PFSK-1 (cell line): Measurements from ENCODE around the gene SPG11.

Experiments
- FOXP2 ChIP-seq: optimal IDR thresholded peaks from 2 replicates; pipeline ENCODE3; 2011; ENCODE audit warnings: borderline replicate concordance, control low read depth, inconsistent platforms; ENCODE audit not compliant: insufficient read depth; ENCODE audit errors: extremely low read length, extremely low read depth
- POLR2AphosphoS5 ChIP-seq: IDR thresholded peaks from 2 replicates; pipeline ENCODE4 v1.6.1; 2012; ENCODE audit warnings: low read depth, mild to moderate bottlenecking, control low read depth, low read length, moderate library complexity
- REST ChIP-seq, 2 experiments: IDR thresholded peaks; 2 replicates each; pipeline versions ENCODE4 v1.6.1 to v1.8.0; 2011 to 2012; ENCODE audit warnings: low read depth in 2 of 2, low read length in 2 of 2, control low read depth in 1 of 2, inconsistent platforms in 1 of 2, mild to moderate bottlenecking in 1 of 2, moderate library complexity in 1 of 2; ENCODE audit not compliant: insufficient read depth in 1 of 2
- SIN3A ChIP-seq: IDR thresholded peaks from 2 replicates; pipeline ENCODE4 v1.6.1; 2012; ENCODE audit warnings: mild to moderate bottlenecking, low read length, moderate library complexity, borderline replicate concordance; ENCODE audit not compliant: insufficient read depth
- TAF1 ChIP-seq: IDR thresholded peaks from 2 replicates; pipeline ENCODE4 v1.6.1; 2012; ENCODE audit warnings: low read length, control low read depth, borderline replicate concordance; ENCODE audit not compliant: insufficient read depth

The SPG11 gene

GRCh38 chr15:44542596-44542995, 120.9 kb downstream of the SPG11 start:
- TF ChIP-seq REST (IDR thresholded peaks at IDR 0.05; ENCODE audit: insufficient read depth in 1 of 2, low read depth in 2 of 2, low read length in 2 of 2) (no peak), FOXP2 (no peak), POLR2AphosphoS5 (no peak), TAF1 (no peak), SIN3A (no peak)

- TF ChIP-seq POLR2AphosphoS5, result no peak
- no peak for TF ChIP-seq REST (IDR thresholded peaks at IDR 0.05; ENCODE audit: insufficient read depth in 1 of 2, low read depth in 2 of 2, low read length in 2 of 2)
- TF ChIP-seq SIN3A, result no peak
- no peak for TF ChIP-seq FOXP2
- TF ChIP-seq TAF1, result no peak
Observed at GRCh38 chr15:44541282-44541958, 122.0 kb downstream of the SPG11 start.

- TF ChIP-seq FOXP2 (no peak), POLR2AphosphoS5 (no peak), REST (IDR thresholded peaks at IDR 0.05; ENCODE audit: insufficient read depth in 1 of 2, low read depth in 2 of 2, low read length in 2 of 2) (no peak), SIN3A (no peak), TAF1 (no peak)
Observed at GRCh38 chr15:44537735-44538240, 125.7 kb downstream of the SPG11 start.

- TF ChIP-seq POLR2AphosphoS5 (peak; percentile 76), REST (IDR thresholded peaks at IDR 0.05; ENCODE audit: insufficient read depth in 1 of 2, low read depth in 2 of 2, low read length in 2 of 2) (no peak), TAF1 (peak; percentile 91; the same call in 1 of the 2 replicates), SIN3A (peak; percentile 73; the same call in 1 of the 2 replicates), FOXP2 (peak; percentile 93)
Observed at GRCh38 chr15:44536962-44537734, 126.3 kb downstream of the SPG11 start, which contains the start of gene EIF3J. EIF3J (plus strand) TSS chr15:44537147; CDS start chr15:44537195, 48 bp downstream.
